IPS-15b (cell line): Measurements from ENCODE around the gene SAP30.

ENCODE experiments used
- H3K27me3 ChIP-seq: one replicate; pipeline ENCODE4 v1.6.1; 2013; ENCODE audit warnings: low read length; ENCODE audit not compliant: control insufficient read depth, insufficient read depth
- H3K36me3 ChIP-seq: one replicate; pipeline ENCODE4 v1.6.1; 2013; ENCODE audit warnings: low read length; ENCODE audit not compliant: control insufficient read depth, insufficient read depth
- H3K4me1 ChIP-seq: one replicate; pipeline ENCODE4 v1.6.1; 2013; ENCODE audit warnings: mild to moderate bottlenecking, low read length; ENCODE audit not compliant: control insufficient read depth, insufficient read depth
- H3K4me3 ChIP-seq: one replicate; pipeline ENCODE4 v1.5.1; 2013; ENCODE audit warnings: low read depth, low read length
- H3K9ac ChIP-seq: one replicate; pipeline ENCODE4 v1.6.1; 2013; ENCODE audit warnings: low read depth, mild to moderate bottlenecking, low read length
- H3K9me3 ChIP-seq: one replicate; pipeline ENCODE4 v1.6.1; 2013; ENCODE audit warnings: mild to moderate bottlenecking, low read length; ENCODE audit not compliant: control insufficient read depth, insufficient read depth

The SAP30 gene

GRCh38 chr4:173371292-173372192 lies 788 bp downstream of the SAP30 start:
- Histone ChIP-seq H3K9ac (peak overlapping the region; percentile 30), H3K4me1 (no peaks in the 10 kb centered on the region), H3K36me3 (no peaks in the 10 kb centered on the region), H3K27me3 (peaks cover 6% of the 10 kb centered on the region), H3K9me3 (no peaks in the 10 kb centered on the region), H3K4me3 (peak overlapping the region; percentile 89)

GRCh38 chr4:173374588-173374987 lies 3.8 kb downstream of the SAP30 start:
- Histone ChIP-seq H3K27me3 (peaks cover 6% of the 10 kb centered on the region), H3K9ac (no peak overlapping the region), H3K4me1 (no peaks in the 10 kb centered on the region), H3K36me3 (no peaks in the 10 kb centered on the region), H3K9me3 (no peaks in the 10 kb centered on the region), H3K4me3 (no peak overlapping the region)

GRCh38 chr4:173379929-173380328 lies 9.2 kb downstream of the SAP30 start:
- Histone ChIP-seq H3K4me3 (no peak overlapping the region), H3K4me1 (no peaks in the 10 kb centered on the region), H3K36me3 (no peaks in the 10 kb centered on the region), H3K9ac (no peak overlapping the region), H3K27me3 (no peaks in the 10 kb centered on the region), H3K9me3 (no peaks in the 10 kb centered on the region)

GRCh38 chr4:173380987-173381386 lies 10.2 kb downstream of the SAP30 start:
- Histone ChIP-seq H3K27me3 (no peaks in the 10 kb centered on the region), H3K4me1 (no peaks in the 10 kb centered on the region), H3K9me3 (no peaks in the 10 kb centered on the region), H3K9ac (no peak overlapping the region), H3K4me3 (no peak overlapping the region), H3K36me3 (no peaks in the 10 kb centered on the region)

GRCh38 chr4:173381610-173382009 lies 10.9 kb downstream of the SAP30 start:
- Histone ChIP-seq H3K4me3 (no peak overlapping the region), H3K27me3 (no peaks in the 10 kb centered on the region), H3K9me3 (no peaks in the 10 kb centered on the region), H3K9ac (no peak overlapping the region), H3K4me1 (no peaks in the 10 kb centered on the region), H3K36me3 (no peaks in the 10 kb centered on the region)

- Histone ChIP-seq H3K27me3 (no peaks in the 10 kb centered on the region), H3K4me1 (no peaks in the 10 kb centered on the region), H3K9ac (no peak overlapping the region), H3K36me3 (no peaks in the 10 kb centered on the region), H3K4me3 (no peak overlapping the region), H3K9me3 (no peaks in the 10 kb centered on the region)
Observed at GRCh38 chr4:173382349-173382748, 11.6 kb downstream of the SAP30 start.

- Histone ChIP-seq H3K27me3 (no peaks in the 10 kb centered on the region), H3K4me1 (no peaks in the 10 kb centered on the region), H3K4me3 (no peak overlapping the region), H3K9ac (no peak overlapping the region), H3K36me3 (no peaks in the 10 kb centered on the region), H3K9me3 (no peaks in the 10 kb centered on the region)
Observed at GRCh38 chr4:173386751-173387150, 16.0 kb downstream of the SAP30 start.

GRCh38 chr4:173391701-173392100 lies 20.9 kb downstream of the SAP30 start:
- Histone ChIP-seq H3K27me3 (no peaks in the 10 kb centered on the region), H3K36me3 (no peaks in the 10 kb centered on the region), H3K9ac (no peak overlapping the region), H3K4me1 (no peaks in the 10 kb centered on the region), H3K4me3 (no peak overlapping the region), H3K9me3 (no peaks in the 10 kb centered on the region)

- no peak overlapping the region for H3K4me3 ChIP-seq
- no peaks in the 10 kb centered on the region for H3K36me3 ChIP-seq
- H3K27me3 ChIP-seq: no peaks in the 10 kb centered on the region
- no peaks in the 10 kb centered on the region for H3K9me3 ChIP-seq
- no peaks in the 10 kb centered on the region for H3K4me1 ChIP-seq
- no peak overlapping the region for H3K9ac ChIP-seq
Observed at GRCh38 chr4:173397604-173398003, 26.9 kb downstream of the SAP30 start.

- H3K9me3 ChIP-seq: no peaks in the 10 kb centered on the region
- no peaks in the 10 kb centered on the region for H3K27me3 ChIP-seq
Observed at GRCh38 chr4:173398220-173398619, 27.5 kb downstream of the SAP30 start.

GRCh38 chr4:173398779-173399415 lies 28.1 kb downstream of the SAP30 start, which contains the start of gene SCRG1:
Gene SCRG1, minus strand, starts transcription at chr4:173399116. Its CDS starts 7,702 bp downstream, at chr4:173391414.
- H3K9me3 ChIP-seq: no peaks in the 10 kb centered on the region
- no peak within 1 kb of the TSS for H3K9ac ChIP-seq
- H3K36me3 ChIP-seq: no peaks in the 10 kb centered on the region
- no peaks in the 10 kb centered on the region for H3K27me3 ChIP-seq
- no peak within 1 kb of the TSS for H3K4me3 ChIP-seq
- no peaks in the 10 kb centered on the region for H3K4me1 ChIP-seq

More at GRCh38 chr4:173398220-173398619, 27.5 kb downstream of the SAP30 start:
- H3K9ac ChIP-seq: no peak overlapping the region
- H3K36me3 ChIP-seq: no peaks in the 10 kb centered on the region
- H3K4me3 ChIP-seq: no peak overlapping the region
- no peaks in the 10 kb centered on the region for H3K4me1 ChIP-seq

GRCh38 chr4:173401063-173401462 lies 30.3 kb downstream of the SAP30 start:
- no peak overlapping the region for H3K4me3 ChIP-seq
- no peak overlapping the region for H3K9ac ChIP-seq
- H3K9me3 ChIP-seq: no peaks in the 10 kb centered on the region
- no peaks in the 10 kb centered on the region for H3K27me3 ChIP-seq
- H3K4me1 ChIP-seq: no peaks in the 10 kb centered on the region
- H3K36me3 ChIP-seq: no peaks in the 10 kb centered on the region
